Measurements from ENCODE around the gene GLMN. TPM values are rescaled to one million over a fixed set of nuclear protein-coding genes. Genes with fewer than 3 reads are reported as not detected.

The GLMN gene
- total RNA-seq, 1 donor from 2014 or later: 8.0 TPM

GRCh38 chr1:92323473-92324453 lies 25.0 kb upstream of the GLMN start:
- DNase-seq (ENCODE audit: low spot score): no peak
- Mint-ChIP-seq H3K9me3 (ENCODE audit: low read depth) (peaks cover 32% of the 10 kb centered on the region), H3K4me3 (ENCODE audit: unreplicated experiment) (no peak overlapping the region), H3K36me3 (ENCODE audit: low read depth) (peaks cover 59% of the 10 kb centered on the region), H3K27me3 (ENCODE audit: low read depth) (no peaks in the 10 kb centered on the region), H3K4me1 (ENCODE audit: low read depth) (peaks cover 2% of the 10 kb centered on the region), H3K27ac (ENCODE audit: unreplicated experiment) (no peak overlapping the region)
- TF ChIP-seq CTCF (IDR thresholded peaks at IDR 0.05): no peak

- no peaks in the 10 kb centered on the region for H3K27me3 Mint-ChIP-seq (ENCODE audit: low read depth)
- no peak for DNase-seq (ENCODE audit: low spot score)
- H3K27ac Mint-ChIP-seq (ENCODE audit: unreplicated experiment): no peak overlapping the region
- no peaks in the 10 kb centered on the region for H3K9me3 Mint-ChIP-seq (ENCODE audit: low read depth)
- no peak for TF ChIP-seq CTCF (IDR thresholded peaks at IDR 0.05)
- peaks cover 9% of the 10 kb centered on the region for H3K36me3 Mint-ChIP-seq (ENCODE audit: low read depth)
- H3K4me3 Mint-ChIP-seq (ENCODE audit: unreplicated experiment): no peak overlapping the region
- no peaks in the 10 kb centered on the region for H3K4me1 Mint-ChIP-seq (ENCODE audit: low read depth)
Observed at GRCh38 chr1:92317836-92318493, 19.2 kb upstream of the GLMN start.

- Mint-ChIP-seq H3K36me3 (ENCODE audit: low read depth) (peaks cover 13% of the 10 kb centered on the region), H3K4me3 (ENCODE audit: unreplicated experiment) (no peak overlapping the region), H3K27ac (ENCODE audit: unreplicated experiment) (no peak overlapping the region), H3K4me1 (ENCODE audit: low read depth) (no peaks in the 10 kb centered on the region), H3K9me3 (ENCODE audit: low read depth) (no peaks in the 10 kb centered on the region), H3K27me3 (ENCODE audit: low read depth) (no peaks in the 10 kb centered on the region)
- DNase-seq (ENCODE audit: low spot score): no peak
- TF ChIP-seq CTCF (IDR thresholded peaks at IDR 0.05): no peak
Observed at GRCh38 chr1:92315766-92316599, 17.2 kb upstream of the GLMN start.

GRCh38 chr1:92314024-92314423 lies 15.2 kb upstream of the GLMN start:
- no peak for DNase-seq (ENCODE audit: low spot score)
- Mint-ChIP-seq H3K4me3 (ENCODE audit: unreplicated experiment) (no peak overlapping the region), H3K36me3 (ENCODE audit: low read depth) (peaks cover 7% of the 10 kb centered on the region), H3K9me3 (ENCODE audit: low read depth) (no peaks in the 10 kb centered on the region), H3K4me1 (ENCODE audit: low read depth) (no peaks in the 10 kb centered on the region), H3K27ac (ENCODE audit: unreplicated experiment) (no peak overlapping the region), H3K27me3 (ENCODE audit: low read depth) (no peaks in the 10 kb centered on the region)
- TF ChIP-seq CTCF (IDR thresholded peaks at IDR 0.05): no peak

GRCh38 chr1:92310185-92310597 lies 11.4 kb upstream of the GLMN start:
- DNase-seq (ENCODE audit: low spot score): no peak
- peak; percentile 83 for TF ChIP-seq CTCF (IDR thresholded peaks at IDR 0.05)
- H3K27me3 Mint-ChIP-seq (ENCODE audit: low read depth): no peaks in the 10 kb centered on the region
- H3K27ac Mint-ChIP-seq (ENCODE audit: unreplicated experiment): no peak overlapping the region
- H3K9me3 Mint-ChIP-seq (ENCODE audit: low read depth): no peaks in the 10 kb centered on the region
- H3K4me3 Mint-ChIP-seq (ENCODE audit: unreplicated experiment): no peak overlapping the region
- H3K4me1 Mint-ChIP-seq (ENCODE audit: low read depth): no peaks in the 10 kb centered on the region
- H3K36me3 Mint-ChIP-seq (ENCODE audit: low read depth): peaks cover 12% of the 10 kb centered on the region

Data from chondrocyte (in vitro differentiated cells).